Liver (tissue), 3 donors: ENCODE results near the gene SCAND1.
"Not testable (repeated sequence)": the region's sequence is repeated elsewhere in the genome, so short reads cannot be mapped to it uniquely, and the experiment has no call there.

Experiments
- CTCF ChIP-seq: fragments of 150-350 bp; IDR thresholded peaks from 2 replicates; pipeline ENCODE4 v1.5.1; 2017; ENCODE audit warnings: improper control_type of control experiment, low read depth, low read length; ENCODE audit not compliant: missing input control
- FOXA1 ChIP-seq: IDR thresholded peaks from 2 replicates; pipeline ENCODE4 v1.6.1; 2016; ENCODE audit warnings: antibody characterized with exemption
- HNF4G ChIP-seq: IDR thresholded peaks from 2 replicates; pipeline ENCODE4 v1.6.1; 2016; ENCODE audit warnings: antibody characterized with exemption
- JUND ChIP-seq, 2 donors: IDR thresholded peaks; 2 replicates each; pipeline ENCODE4 v1.6.1; 2016; ENCODE audit warnings: antibody characterized with exemption in 2 of 2
- MAX ChIP-seq: IDR thresholded peaks from 2 replicates; pipeline ENCODE4 v1.6.1; 2016; ENCODE audit warnings: antibody characterized with exemption
- REST ChIP-seq: IDR thresholded peaks from 2 replicates; pipeline ENCODE4 v1.6.1; 2016; ENCODE audit warnings: antibody characterized with exemption, mild to moderate bottlenecking
- RXRA ChIP-seq, 2 donors: IDR thresholded peaks; 2 replicates each; pipeline ENCODE4 v1.6.1; 2017 to 2018; ENCODE audit warnings: antibody characterized with exemption in 2 of 2, mild to moderate bottlenecking in 1 of 2
- YY1 ChIP-seq: IDR thresholded peaks from 2 replicates; pipeline ENCODE4 v1.6.1; 2016; ENCODE audit warnings: antibody characterized with exemption, mild to moderate bottlenecking
- donor health status: healthy.
- donor health status: healthy.

- not testable (repeated sequence) for TF ChIP-seq YY1; CTCF; MAX; REST; FOXA1; RXRA (IDR thresholded peaks at IDR 0.05); HNF4G; JUND (IDR thresholded peaks at IDR 0.05)
Measured at GRCh38 chr20:35959291-35959690, 5.0 kb upstream of the SCAND1 start.
